Measurements from ENCODE around the gene C1orf174.

C1orf174 gene

DNA sequence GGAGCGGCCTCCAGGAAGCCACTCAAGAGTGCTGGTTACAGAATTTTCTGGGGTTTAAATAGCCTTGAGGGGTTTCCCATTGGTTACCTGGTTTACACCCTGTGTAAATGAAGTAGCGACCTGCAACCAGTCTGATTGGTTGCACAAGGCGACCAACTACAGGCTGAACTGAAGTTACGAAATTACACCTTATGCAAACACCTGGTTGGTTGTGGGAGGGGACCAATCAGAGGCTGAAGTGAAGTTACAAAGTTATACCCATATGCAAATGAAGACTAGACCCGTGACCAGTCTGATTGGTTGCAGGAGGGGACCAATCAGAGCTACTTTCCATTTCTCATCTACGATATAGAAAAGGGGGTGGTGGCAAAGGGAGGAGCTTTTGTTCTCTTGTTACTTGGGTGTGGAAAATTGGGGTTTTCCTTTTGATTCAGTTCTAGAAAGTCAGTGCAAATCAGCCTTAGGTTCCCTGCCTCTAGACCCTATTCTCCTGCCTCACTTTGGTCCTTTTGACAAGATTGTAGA is 22.2 kb upstream of the C1orf174 start (continued):
- TF ChIP-seq, protein P1, sequence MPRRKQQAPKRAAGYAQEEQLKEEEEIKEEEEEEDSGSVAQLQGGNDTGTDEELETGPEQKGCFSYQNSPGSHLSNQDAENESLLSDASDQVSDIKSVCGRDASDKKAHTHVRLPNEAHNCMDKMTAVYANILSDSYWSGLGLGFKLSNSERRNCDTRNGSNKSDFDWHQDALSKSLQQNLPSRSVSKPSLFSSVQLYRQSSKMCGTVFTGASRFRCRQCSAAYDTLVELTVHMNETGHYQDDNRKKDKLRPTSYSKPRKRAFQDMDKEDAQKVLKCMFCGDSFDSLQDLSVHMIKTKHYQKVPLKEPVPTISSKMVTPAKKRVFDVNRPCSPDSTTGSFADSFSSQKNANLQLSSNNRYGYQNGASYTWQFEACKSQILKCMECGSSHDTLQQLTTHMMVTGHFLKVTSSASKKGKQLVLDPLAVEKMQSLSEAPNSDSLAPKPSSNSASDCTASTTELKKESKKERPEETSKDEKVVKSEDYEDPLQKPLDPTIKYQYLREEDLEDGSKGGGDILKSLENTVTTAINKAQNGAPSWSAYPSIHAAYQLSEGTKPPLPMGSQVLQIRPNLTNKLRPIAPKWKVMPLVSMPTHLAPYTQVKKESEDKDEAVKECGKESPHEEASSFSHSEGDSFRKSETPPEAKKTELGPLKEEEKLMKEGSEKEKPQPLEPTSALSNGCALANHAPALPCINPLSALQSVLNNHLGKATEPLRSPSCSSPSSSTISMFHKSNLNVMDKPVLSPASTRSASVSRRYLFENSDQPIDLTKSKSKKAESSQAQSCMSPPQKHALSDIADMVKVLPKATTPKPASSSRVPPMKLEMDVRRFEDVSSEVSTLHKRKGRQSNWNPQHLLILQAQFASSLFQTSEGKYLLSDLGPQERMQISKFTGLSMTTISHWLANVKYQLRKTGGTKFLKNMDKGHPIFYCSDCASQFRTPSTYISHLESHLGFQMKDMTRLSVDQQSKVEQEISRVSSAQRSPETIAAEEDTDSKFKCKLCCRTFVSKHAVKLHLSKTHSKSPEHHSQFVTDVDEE (CRISPR knock-in tag; IDR thresholded peaks at IDR 0.05) = no peak

DNA sequence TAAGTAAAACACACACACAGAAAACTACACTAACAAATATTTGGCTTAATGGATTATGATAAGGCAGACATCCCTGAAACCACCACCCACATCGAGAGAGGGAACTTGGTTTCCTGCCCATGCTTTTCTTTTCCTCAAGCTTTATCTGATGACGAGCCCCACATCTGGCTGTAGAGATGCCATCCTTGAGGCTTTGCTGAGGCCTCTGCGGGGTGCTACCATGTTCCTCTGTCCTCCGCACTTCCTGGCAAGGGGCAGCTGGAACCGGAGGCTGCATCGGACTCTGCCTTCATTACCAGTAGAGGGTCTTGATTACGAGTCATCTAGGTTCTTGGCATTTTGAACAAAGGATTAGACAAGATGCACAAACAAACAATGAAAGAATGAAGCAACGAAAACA is 21.7 kb upstream of the C1orf174 start:
- ATAC-seq = no peak
- TF ChIP-seq ZNF565 (CRISPR knock-in tag; conservative IDR thresholded peaks at IDR 0.05; ENCODE audit: low read depth) = no peak
- TF ChIP-seq ESRRG (CRISPR knock-in tag; IDR thresholded peaks at IDR 0.05) = no peak
- no peak for TF ChIP-seq ZNF8 (CRISPR knock-in tag; IDR thresholded peaks at IDR 0.05)
- TF ChIP-seq ZNF70 (CRISPR knock-in tag; IDR thresholded peaks at IDR 0.05) = no peak
- no peak for TF ChIP-seq RARB (CRISPR knock-in tag; IDR thresholded peaks at IDR 0.05)
- no peak for TF ChIP-seq BACH2 (CRISPR knock-in tag; IDR thresholded peaks at IDR 0.05; ENCODE audit: borderline replicate concordance)
- TF ChIP-seq, protein P2, sequence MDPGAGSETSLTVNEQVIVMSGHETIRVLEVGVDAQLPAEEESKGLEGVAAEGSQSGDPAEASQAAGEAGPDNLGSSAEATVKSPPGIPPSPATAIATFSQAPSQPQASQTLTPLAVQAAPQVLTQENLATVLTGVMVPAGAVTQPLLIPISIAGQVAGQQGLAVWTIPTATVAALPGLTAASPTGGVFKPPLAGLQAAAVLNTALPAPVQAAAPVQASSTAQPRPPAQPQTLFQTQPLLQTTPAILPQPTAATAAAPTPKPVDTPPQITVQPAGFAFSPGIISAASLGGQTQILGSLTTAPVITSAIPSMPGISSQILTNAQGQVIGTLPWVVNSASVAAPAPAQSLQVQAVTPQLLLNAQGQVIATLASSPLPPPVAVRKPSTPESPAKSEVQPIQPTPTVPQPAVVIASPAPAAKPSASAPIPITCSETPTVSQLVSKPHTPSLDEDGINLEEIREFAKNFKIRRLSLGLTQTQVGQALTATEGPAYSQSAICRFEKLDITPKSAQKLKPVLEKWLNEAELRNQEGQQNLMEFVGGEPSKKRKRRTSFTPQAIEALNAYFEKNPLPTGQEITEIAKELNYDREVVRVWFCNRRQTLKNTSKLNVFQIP (CRISPR knock-in tag; IDR thresholded peaks at IDR 0.05; ENCODE audit: borderline replicate concordance, low read depth) = no peak
- no peak for TF ChIP-seq ISL1 (CRISPR knock-in tag; IDR thresholded peaks at IDR 0.05)
- TF ChIP-seq, protein P3, sequence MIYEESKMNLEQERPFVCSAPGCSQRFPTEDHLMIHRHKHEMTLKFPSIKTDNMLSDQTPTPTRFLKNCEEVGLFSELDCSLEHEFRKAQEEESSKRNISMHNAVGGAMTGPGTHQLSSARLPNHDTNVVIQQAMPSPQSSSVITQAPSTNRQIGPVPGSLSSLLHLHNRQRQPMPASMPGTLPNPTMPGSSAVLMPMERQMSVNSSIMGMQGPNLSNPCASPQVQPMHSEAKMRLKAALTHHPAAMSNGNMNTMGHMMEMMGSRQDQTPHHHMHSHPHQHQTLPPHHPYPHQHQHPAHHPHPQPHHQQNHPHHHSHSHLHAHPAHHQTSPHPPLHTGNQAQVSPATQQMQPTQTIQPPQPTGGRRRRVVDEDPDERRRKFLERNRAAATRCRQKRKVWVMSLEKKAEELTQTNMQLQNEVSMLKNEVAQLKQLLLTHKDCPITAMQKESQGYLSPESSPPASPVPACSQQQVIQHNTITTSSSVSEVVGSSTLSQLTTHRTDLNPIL (CRISPR knock-in tag; IDR thresholded peaks at IDR 0.05; ENCODE audit: low read depth) = no peak
- TF ChIP-seq GLIS3 (CRISPR knock-in tag; IDR thresholded peaks at IDR 0.05) = no peak
- no peak for TF ChIP-seq ZFP30 (CRISPR knock-in tag; IDR thresholded peaks at IDR 0.05)
- TF ChIP-seq ZFP3 (CRISPR knock-in tag; IDR thresholded peaks at IDR 0.05) = no peak
- no peak for TF ChIP-seq PPARA (CRISPR knock-in tag; IDR thresholded peaks at IDR 0.05; ENCODE audit: borderline replicate concordance)
- no peak for TF ChIP-seq SNAI2 (CRISPR knock-in tag; IDR thresholded peaks at IDR 0.05)
- TF ChIP-seq ZC3H10 (CRISPR knock-in tag; IDR thresholded peaks at IDR 0.05) = no peak
- no peak for TF ChIP-seq ARNTL (CRISPR knock-in tag; IDR thresholded peaks at IDR 0.05; ENCODE audit: borderline replicate concordance, low read depth)
- TF ChIP-seq TCF4 (CRISPR knock-in tag; IDR thresholded peaks at IDR 0.05; ENCODE audit: borderline replicate concordance) = no peak
- TF ChIP-seq, protein P1 (CRISPR knock-in tag; IDR thresholded peaks at IDR 0.05) = no peak
- TF ChIP-seq, protein P4, sequence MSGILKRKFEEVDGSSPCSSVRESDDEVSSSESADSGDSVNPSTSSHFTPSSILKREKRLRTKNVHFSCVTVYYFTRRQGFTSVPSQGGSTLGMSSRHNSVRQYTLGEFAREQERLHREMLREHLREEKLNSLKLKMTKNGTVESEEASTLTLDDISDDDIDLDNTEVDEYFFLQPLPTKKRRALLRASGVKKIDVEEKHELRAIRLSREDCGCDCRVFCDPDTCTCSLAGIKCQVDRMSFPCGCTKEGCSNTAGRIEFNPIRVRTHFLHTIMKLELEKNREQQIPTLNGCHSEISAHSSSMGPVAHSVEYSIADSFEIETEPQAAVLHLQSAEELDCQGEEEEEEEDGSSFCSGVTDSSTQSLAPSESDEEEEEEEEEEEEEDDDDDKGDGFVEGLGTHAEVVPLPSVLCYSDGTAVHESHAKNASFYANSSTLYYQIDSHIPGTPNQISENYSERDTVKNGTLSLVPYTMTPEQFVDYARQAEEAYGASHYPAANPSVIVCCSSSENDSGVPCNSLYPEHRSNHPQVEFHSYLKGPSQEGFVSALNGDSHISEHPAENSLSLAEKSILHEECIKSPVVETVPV (CRISPR knock-in tag; IDR thresholded peaks at IDR 0.05) = no peak

DNA sequence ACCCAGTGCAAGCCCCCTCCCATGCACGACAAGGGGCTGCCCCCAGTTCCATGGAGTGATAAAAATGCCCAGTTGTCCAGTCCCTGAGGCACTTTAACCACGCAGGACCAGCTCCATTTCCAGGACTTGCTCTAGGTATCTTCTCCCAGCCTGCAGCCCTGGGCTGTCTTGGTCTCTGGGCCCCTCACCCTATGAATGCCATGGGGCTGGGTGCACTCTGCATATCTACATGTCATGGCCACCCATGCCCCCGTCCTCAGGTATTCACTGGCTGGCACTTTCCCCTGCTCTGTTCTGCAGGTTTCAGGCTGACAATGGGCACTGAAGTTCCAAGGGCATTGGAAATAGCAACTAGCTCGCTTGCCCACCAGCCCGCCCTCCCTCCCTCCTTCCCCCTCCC is 19.6 kb upstream of the C1orf174 start:
- TF ChIP-seq GLIS3 (CRISPR knock-in tag; IDR thresholded peaks at IDR 0.05) (no peak), ZC3H10 (CRISPR knock-in tag; IDR thresholded peaks at IDR 0.05) (no peak), BACH2 (CRISPR knock-in tag; IDR thresholded peaks at IDR 0.05; ENCODE audit: borderline replicate concordance) (no peak), OSR1 (CRISPR knock-in tag; IDR thresholded peaks at IDR 0.05) (no peak), ZFP30 (CRISPR knock-in tag; IDR thresholded peaks at IDR 0.05) (no peak), ZNF70 (CRISPR knock-in tag; IDR thresholded peaks at IDR 0.05) (no peak), TOX (CRISPR knock-in tag; IDR thresholded peaks at IDR 0.05; ENCODE audit: borderline replicate concordance) (no peak), PPARA (CRISPR knock-in tag; IDR thresholded peaks at IDR 0.05; ENCODE audit: borderline replicate concordance) (no peak), ZNF8 (CRISPR knock-in tag; IDR thresholded peaks at IDR 0.05) (no peak), ARNTL (CRISPR knock-in tag; IDR thresholded peaks at IDR 0.05; ENCODE audit: borderline replicate concordance, low read depth) (no peak), ISL1 (CRISPR knock-in tag; IDR thresholded peaks at IDR 0.05) (no peak), TCF4 (CRISPR knock-in tag; IDR thresholded peaks at IDR 0.05; ENCODE audit: borderline replicate concordance) (no peak)
- TF ChIP-seq, protein P2 (CRISPR knock-in tag; IDR thresholded peaks at IDR 0.05; ENCODE audit: borderline replicate concordance, low read depth) = no peak
- TF ChIP-seq, protein P4 (CRISPR knock-in tag; IDR thresholded peaks at IDR 0.05) = no peak
- TF ChIP-seq, protein P3 (CRISPR knock-in tag; IDR thresholded peaks at IDR 0.05; ENCODE audit: low read depth) = no peak
- ATAC-seq = no peak
